ENCODE measurements around the gene CHML. TPM values are rescaled to one million over a fixed set of nuclear protein-coding genes. Genes with fewer than 3 reads are reported as not detected.

CHML gene
- total RNA-seq, 1 donor from 2014 or later, result 1.2 TPM

DNA sequence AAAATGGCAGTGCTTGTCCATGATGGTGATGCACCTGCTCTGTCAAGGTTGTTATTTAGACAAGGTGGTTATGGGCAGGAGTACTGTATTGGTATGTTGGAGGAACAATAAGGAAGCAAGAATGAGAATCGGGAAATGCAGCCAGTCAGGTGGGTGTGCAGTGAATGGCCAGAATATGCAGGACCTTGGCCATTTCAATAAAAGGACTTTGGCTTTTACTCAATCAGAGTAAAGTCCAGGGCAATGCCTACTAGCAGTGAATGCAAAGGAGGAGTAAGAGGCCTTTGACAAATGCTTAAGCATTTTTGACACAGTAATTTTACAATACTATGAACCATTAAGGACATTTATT is 2.4 kb upstream of the CHML start:
- Histone ChIP-seq H3K27ac (peak overlapping the region in 1 of 2 donors; percentile 68), H3K9me3 (no peaks in the 10 kb centered on the region), H3K27me3 (no peaks in the 10 kb centered on the region), H3K36me3 (no peaks in the 10 kb centered on the region), H3K4me1 (peaks cover 0 to 5% of the 10 kb centered on the region in 2 donors), H3K4me3 (no peak overlapping the region)
- TF ChIP-seq, protein P1, sequence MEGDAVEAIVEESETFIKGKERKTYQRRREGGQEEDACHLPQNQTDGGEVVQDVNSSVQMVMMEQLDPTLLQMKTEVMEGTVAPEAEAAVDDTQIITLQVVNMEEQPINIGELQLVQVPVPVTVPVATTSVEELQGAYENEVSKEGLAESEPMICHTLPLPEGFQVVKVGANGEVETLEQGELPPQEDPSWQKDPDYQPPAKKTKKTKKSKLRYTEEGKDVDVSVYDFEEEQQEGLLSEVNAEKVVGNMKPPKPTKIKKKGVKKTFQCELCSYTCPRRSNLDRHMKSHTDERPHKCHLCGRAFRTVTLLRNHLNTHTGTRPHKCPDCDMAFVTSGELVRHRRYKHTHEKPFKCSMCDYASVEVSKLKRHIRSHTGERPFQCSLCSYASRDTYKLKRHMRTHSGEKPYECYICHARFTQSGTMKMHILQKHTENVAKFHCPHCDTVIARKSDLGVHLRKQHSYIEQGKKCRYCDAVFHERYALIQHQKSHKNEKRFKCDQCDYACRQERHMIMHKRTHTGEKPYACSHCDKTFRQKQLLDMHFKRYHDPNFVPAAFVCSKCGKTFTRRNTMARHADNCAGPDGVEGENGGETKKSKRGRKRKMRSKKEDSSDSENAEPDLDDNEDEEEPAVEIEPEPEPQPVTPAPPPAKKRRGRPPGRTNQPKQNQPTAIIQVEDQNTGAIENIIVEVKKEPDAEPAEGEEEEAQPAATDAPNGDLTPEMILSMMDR (IDR thresholded peaks at IDR 0.05), result no peak
- no peak for DNase-seq (ENCODE audit: low spot score in 2 of 2)
- intact Hi-C loops (cut with DNase I), result loop anchor here (5.0 kb wide), 2 partner anchors 105 to 205 kb away; partner anchors contain the start of gene EXO1

DNA sequence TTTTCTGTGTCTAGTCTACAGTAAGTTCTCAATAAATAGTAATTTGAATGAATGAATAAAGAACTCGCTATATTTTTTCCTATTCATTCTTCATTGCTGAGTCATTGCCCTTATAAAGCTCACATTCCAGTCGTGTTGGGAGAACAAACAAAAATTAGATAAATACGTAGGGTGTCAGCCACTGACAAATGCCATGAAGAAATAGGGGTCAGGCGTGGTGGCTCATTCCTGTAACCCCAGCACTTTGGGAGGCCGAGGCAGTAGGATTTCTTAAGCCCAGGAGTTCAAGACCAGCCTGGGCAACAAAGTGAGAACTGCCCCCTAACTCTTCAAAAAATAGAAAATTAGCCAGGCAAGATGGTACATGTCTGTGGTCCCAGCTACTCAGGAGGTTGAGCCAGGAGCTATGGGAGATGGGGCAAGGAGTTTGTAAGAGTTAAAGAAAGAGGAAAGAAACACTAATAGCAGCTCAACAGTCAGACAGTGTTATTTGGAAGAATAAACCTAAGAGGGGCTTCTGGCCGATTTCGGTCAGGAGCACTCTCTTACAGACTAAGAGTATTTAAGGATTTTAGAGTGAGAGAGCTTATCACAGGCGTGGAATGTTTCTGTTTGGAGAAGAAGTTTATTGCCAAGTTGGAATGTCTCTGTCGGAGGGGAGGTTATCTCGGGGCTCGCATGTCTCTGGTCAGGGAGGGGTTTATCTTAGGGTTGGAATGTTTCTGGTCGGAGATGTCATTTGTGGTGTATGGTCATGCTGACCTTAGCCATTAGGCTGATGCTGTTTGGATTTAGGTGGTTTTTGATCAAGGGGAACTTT is 1.8 kb upstream of the CHML start:
- intact Hi-C loops (cut with DNase I), result loop anchor here (5.0 kb wide), 2 partner anchors 105 to 205 kb away; partner anchors contain the start of gene EXO1
- no peak for DNase-seq (ENCODE audit: low spot score in 2 of 2)
- Histone ChIP-seq H3K4me1 (peaks cover 0 to 9% of the 10 kb centered on the region in 2 donors), H3K9me3 (no peaks in the 10 kb centered on the region), H3K27me3 (no peaks in the 10 kb centered on the region), H3K27ac (peak overlapping the region; percentile 2 to 68), H3K4me3 (no peak overlapping the region), H3K36me3 (no peaks in the 10 kb centered on the region)
- TF ChIP-seq, protein P1 (IDR thresholded peaks at IDR 0.05), result no peak

DNA sequence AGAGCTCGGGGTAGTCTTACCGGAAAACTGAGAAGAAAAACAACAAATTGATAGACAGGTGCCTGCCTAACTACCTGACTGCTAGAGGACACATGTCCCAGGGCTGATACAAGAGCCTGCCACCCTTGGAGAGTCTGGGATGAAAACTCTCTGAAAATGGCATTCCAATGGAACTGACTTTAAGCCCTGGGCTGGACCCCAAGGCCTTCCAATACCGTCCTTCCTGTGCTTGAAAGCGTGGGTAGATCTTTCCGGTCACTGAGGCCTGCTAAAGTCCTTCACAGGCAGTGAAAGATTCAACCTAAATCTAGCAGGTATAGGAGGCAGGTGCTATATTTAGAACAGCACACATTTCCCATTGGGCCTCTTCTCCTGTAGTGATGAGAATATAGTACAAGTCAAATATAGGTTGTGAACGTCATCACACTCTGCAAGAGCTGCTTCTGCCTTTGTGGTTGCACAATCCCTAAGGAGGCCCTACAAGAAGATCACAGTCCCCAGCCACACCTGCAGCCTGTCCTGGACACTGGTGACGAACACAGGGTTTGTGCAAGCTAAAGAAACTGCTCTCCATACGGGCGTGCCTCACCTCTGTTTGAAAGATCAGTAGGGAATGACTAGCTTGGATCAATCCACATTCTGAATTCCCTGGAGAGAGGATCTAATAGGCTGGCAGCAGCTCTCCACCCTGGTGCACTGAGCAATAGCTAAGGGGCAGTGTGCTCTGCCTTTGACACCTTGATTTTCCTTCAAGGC is 876 bp upstream of the CHML start:
- no peaks in the 10 kb centered on the region for H3K36me3 ChIP-seq
- H3K4me1 ChIP-seq, result peaks cover 0 to 9% of the 10 kb centered on the region in 2 donors
- intact Hi-C loops (cut with DNase I), result loop anchor here (1.0 to 5.0 kb wide), 3 partner anchors 106 to 206 kb away; partner anchors contain the start of genes EXO1 and FH
- H3K9me3 ChIP-seq, result no peaks in the 10 kb centered on the region
- peak overlapping the region; percentile 88 to 91 for H3K4me3 ChIP-seq
- DNase-seq (ENCODE audit: low spot score in 2 of 2), result no peak
- H3K27ac ChIP-seq, result peak overlapping the region; percentile 62 to 80
- TF ChIP-seq, protein P1 (IDR thresholded peaks at IDR 0.05), result no peak
- H3K27me3 ChIP-seq, result no peaks in the 10 kb centered on the region

DNA sequence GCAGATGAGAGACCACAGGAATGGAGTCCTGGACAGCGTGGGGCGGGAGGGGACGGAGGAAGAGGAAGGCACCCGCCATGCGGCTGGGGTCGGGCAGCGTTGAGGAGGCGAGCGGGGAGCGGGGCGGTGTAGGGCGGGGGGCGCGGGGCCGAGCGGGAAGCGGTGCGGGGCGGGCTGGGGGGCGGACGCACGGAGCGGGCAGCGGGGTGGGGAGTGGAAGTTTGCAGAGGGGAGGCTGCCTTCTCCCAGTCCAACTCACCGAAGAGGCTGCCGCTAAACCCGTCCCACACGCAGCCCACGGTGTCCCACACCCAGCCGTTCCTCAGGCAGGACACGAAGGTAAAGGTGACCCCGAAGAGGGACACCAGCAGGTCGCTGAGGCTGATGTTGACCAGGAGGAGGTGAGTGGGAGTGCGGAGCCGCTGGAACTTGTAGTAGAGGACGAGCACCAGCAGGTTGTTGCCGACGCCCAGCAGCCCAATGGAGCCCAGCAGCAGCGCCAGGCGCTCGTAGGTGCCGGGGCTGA is 483 bp downstream of the CHML start:
- TF ChIP-seq, protein P1 (IDR thresholded peaks at IDR 0.05), result peak in 1 of 3 experiments; percentile 6
- no peaks in the 10 kb centered on the region for H3K9me3 ChIP-seq
- DNase-seq (ENCODE audit: low spot score in 2 of 2), result peak in 1 of 2 donors; percentile 70
- H3K4me1 ChIP-seq, result peaks cover 0 to 9% of the 10 kb centered on the region in 2 donors
- no peaks in the 10 kb centered on the region for H3K27me3 ChIP-seq
- intact Hi-C loops (cut with DNase I), result loop anchor here (1.0 to 5.0 kb wide), 3 partner anchors 108 to 208 kb away; partner anchors contain the start of genes EXO1 and FH
- peak overlapping the region; percentile 77 to 80 for H3K27ac ChIP-seq
- peak overlapping the region; percentile 88 to 91 for H3K4me3 ChIP-seq
- H3K36me3 ChIP-seq, result peaks cover 0 to 7% of the 10 kb centered on the region in 2 donors

DNA sequence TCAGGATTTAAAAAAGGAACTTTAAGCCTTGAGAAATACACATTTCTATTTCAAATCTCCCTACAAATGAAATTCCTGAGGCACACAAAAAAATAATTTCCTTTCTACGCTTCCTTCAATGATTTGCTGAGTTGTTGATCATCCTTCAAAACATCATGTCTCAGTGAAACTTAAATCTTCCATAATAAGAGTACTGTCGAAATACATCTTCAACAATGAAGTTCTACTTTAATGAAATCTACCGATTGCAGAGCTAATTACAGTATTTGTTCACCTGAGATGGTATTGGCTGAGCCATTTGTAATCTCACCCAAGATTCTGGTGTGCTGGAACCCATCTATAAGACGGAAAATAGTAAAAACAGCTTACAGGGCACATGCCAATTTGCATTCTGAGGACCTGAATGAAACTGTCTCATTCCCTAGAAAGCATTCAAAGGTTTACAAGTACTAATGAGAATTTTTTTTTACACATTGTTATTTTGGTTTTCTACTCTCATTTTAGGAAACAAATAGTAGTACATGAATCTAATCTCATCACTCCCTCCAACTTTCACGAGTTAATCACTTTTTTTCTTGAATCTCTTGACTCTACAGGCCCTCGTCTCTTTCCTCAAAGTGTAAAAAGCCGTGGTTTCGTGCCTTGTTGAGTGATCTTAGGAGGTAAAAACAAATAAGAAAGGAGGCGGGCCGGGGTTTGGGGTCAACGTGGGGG is 1.1 kb downstream of the CHML start:
- Histone ChIP-seq H3K9me3 (no peaks in the 10 kb centered on the region), H3K36me3 (peaks cover 0 to 7% of the 10 kb centered on the region in 2 donors), H3K27me3 (no peaks in the 10 kb centered on the region), H3K4me3 (peak overlapping the region; percentile 88 to 91), H3K27ac (peak overlapping the region in 1 of 2 donors; percentile 80), H3K4me1 (peaks cover 0 to 9% of the 10 kb centered on the region in 2 donors)
- TF ChIP-seq, protein P1 (IDR thresholded peaks at IDR 0.05), result no peak
- intact Hi-C loops (cut with DNase I), result no loop called here
- DNase-seq (ENCODE audit: low spot score in 2 of 2), result no peak
